K562 (cell line): ENCODE results near the gene CD6. TPM values are rescaled to one million over a fixed set of nuclear protein-coding genes. Genes with fewer than 3 reads are reported as not detected.

Experiments used
- ATAC-seq: fragments of 200-7000 bp; cut with Tn5 transposase; 3 replicates; pipeline ENCODE4 v1.9.1; 2020; ENCODE audit warnings: moderate library complexity
- BruUV-seq: library from RNA; stranded (reverse); fragments of 400-500 nt; replicated peaks from 2 replicates; lab custom pipeline; 2021; lab: Mats Ljungman, UMichigan
- CTCF ChIA-PET: fragments of 300-600 bp; formaldehyde crosslinking; extraction: SDS; loops from one replicate; lab custom pipeline; 2021; ENCODE audit warnings: low intra/inter-chr PET ratio; lab: Yijun Ruan, JAX
- POLR2A ChIA-PET: fragments of 300-600, 350-650 bp; sonication (Branson Sonifier 250); formaldehyde crosslinking; extraction: SDS; loops from one replicate; lab custom pipeline; 2021; ENCODE audit warnings: antibody characterized with exemption, inconsistent platforms; lab: Yijun Ruan, JAX
- DNase-seq, 4 experiments: peaks; one replicate each; pipeline versions ENCODE4 v3.0.0 to v3.0.0-alpha.2; 2011 to 2018; ENCODE audit warnings: low spot score in 3 of 4, mixed read lengths in 3 of 4; ENCODE audit errors: extremely low read depth in 1 of 4
- FAIRE-seq: peaks from 2 replicates; lab custom pipeline; 2011; peaks lifted over from hg19 to GRCh38; lab: Jason Lieb, UNC
- H2AFZ ChIP-seq: 2 replicates; pipeline ENCODE4 v1.6.0; 2011; ENCODE audit warnings: low read depth, low read length, control low read depth, inconsistent platforms
- H3K27ac ChIP-seq: fragments of 200-600 bp; 3 replicates; pipeline ENCODE4 v1.8.0; 2011; ENCODE audit warnings: low read depth, mild to moderate bottlenecking, control low read depth, inconsistent platforms, low read length, moderate library complexity, mixed read lengths; ENCODE audit errors: extremely low read depth
- H3K27me3 ChIP-seq, 2 experiments: fragments of 300-600 bp in 1 of 2; 2 replicates in 1 of 2; 3 replicates in 1 of 2; pipeline versions ENCODE4 v1.6.0 to v1.8.0; 2011; ENCODE audit warnings: inconsistent platforms in 2 of 2, low read length in 2 of 2, mild to moderate bottlenecking in 1 of 2, mixed read lengths in 1 of 2, moderate library complexity in 1 of 2; ENCODE audit not compliant: control insufficient read depth in 2 of 2, insufficient read depth in 2 of 2
- H3K36me3 ChIP-seq: fragments of 300-600 bp; 3 replicates; pipeline ENCODE4 v1.8.0; 2011; ENCODE audit warnings: mild to moderate bottlenecking, low read length, inconsistent platforms; ENCODE audit not compliant: control insufficient read depth, insufficient read depth
- H3K4me1 ChIP-seq, 2 experiments: fragments of 200-600 bp in 1 of 2; replicated peaks in 1 of 2; 2 replicates in 1 of 2; 3 replicates in 1 of 2; pipeline versions ENCODE4 v1.5.1 to v1.8.0; 2011; ENCODE audit warnings: inconsistent platforms in 2 of 2, low read length in 2 of 2, mild to moderate bottlenecking in 1 of 2, mixed read lengths in 1 of 2, moderate library complexity in 1 of 2; ENCODE audit not compliant: control insufficient read depth in 2 of 2, insufficient read depth in 2 of 2
- H3K4me2 ChIP-seq: 2 replicates; pipeline ENCODE4 v1.6.1; 2011; ENCODE audit warnings: low read length, control low read depth, inconsistent platforms, mixed read lengths; ENCODE audit not compliant: insufficient read depth
- H3K4me3 ChIP-seq: fragments of 200-600 bp; sonication (generic), shearing (Covaris generic); 2 replicates; pipeline ENCODE4 v1.5.1; 2016; ENCODE audit warnings: control low read depth, inconsistent platforms
- H3K79me2 ChIP-seq: fragments of 200-600 bp; 3 replicates; pipeline ENCODE4 v1.8.0; 2011; ENCODE audit warnings: low read length, inconsistent platforms; ENCODE audit not compliant: control insufficient read depth, insufficient read depth
- H3K9ac ChIP-seq, 2 experiments: 2 replicates each; pipeline versions ENCODE4 v1.6.0 to v1.6.1; 2011; ENCODE audit warnings: low read depth in 2 of 2, low read length in 2 of 2, control low read depth in 1 of 2, inconsistent platforms in 1 of 2, mild to moderate bottlenecking in 1 of 2, mixed read lengths in 1 of 2; ENCODE audit not compliant: insufficient read depth in 1 of 2
- H3K9me1 ChIP-seq: one replicate; pipeline ENCODE4 v1.6.0; 2011; ENCODE audit warnings: inconsistent platforms, mild to moderate bottlenecking, low read length, moderate library complexity; ENCODE audit not compliant: control insufficient read depth, insufficient read depth
- H3K9me3 ChIP-seq: replicated peaks from 2 replicates; pipeline ENCODE4 v1.5.1; 2011; ENCODE audit warnings: low read depth, low read length, inconsistent platforms; ENCODE audit not compliant: control insufficient read depth, insufficient read depth
- H4K20me1 ChIP-seq: replicated peaks from 2 replicates; pipeline ENCODE4 v1.6.1; 2011; ENCODE audit warnings: low read length, inconsistent platforms, mixed read lengths; ENCODE audit not compliant: control insufficient read depth, insufficient read depth
- ARNT ChIP-seq, 2 experiments: fragments of 450-650 bp; IDR thresholded peaks; 2 replicates each; pipeline ENCODE4 v1.6.1; 2016; ENCODE audit warnings: mild to moderate bottlenecking in 1 of 2
- FOXK2 ChIP-seq, 2 experiments: fragments of 450-650 bp; IDR thresholded peaks in 1 of 2; conservative IDR thresholded peaks in 1 of 2; 2 replicates each; pipeline ENCODE4 v1.6.1; 2016; ENCODE audit warnings: low read depth in 2 of 2, mild to moderate bottlenecking in 1 of 2
- HDGF ChIP-seq: fragments of 450-650 bp; IDR thresholded peaks from 2 replicates; pipeline ENCODE4 v1.6.1; 2016
- HMG20B ChIP-seq: fragments of 250-450 bp; sonication (Bioruptor Pico); IDR thresholded peaks from 2 replicates; pipeline ENCODE4 v1.5.0; 2021; ENCODE audit warnings: mild to moderate bottlenecking
- ILF3 ChIP-seq: fragments of 450-650 bp; IDR thresholded peaks from 2 replicates; pipeline ENCODE4 v1.6.1; 2018; ENCODE audit warnings: antibody characterized with exemption, mild to moderate bottlenecking, moderate library complexity, borderline replicate concordance
- MTA2 ChIP-seq: fragments of 450-650 bp; IDR thresholded peaks from 2 replicates; pipeline ENCODE4 v1.6.1; 2016; ENCODE audit warnings: low read depth
- MYC ChIP-seq, 2 experiments: fragments of 250-450 bp in 1 of 2; sonication (Bioruptor Pico) in 1 of 2; IDR thresholded peaks; 2 replicates each; pipeline versions ENCODE4 v1.5.1 to v1.6.1; 2012 to 2021; ENCODE audit warnings: low read depth in 2 of 2, borderline replicate concordance in 1 of 2, improper control_type of control experiment in 1 of 2, low read length in 1 of 2, mild to moderate bottlenecking in 1 of 2, moderate library complexity in 1 of 2
- PHF21A ChIP-seq: fragments of 450-650 bp; IDR thresholded peaks from 2 replicates; pipeline ENCODE4 v1.6.1; 2017; ENCODE audit warnings: low read depth, borderline replicate concordance
- PYGO2 ChIP-seq: fragments of 450-650 bp; IDR thresholded peaks from 2 replicates; pipeline ENCODE4 v1.6.1; 2016; ENCODE audit warnings: mild to moderate bottlenecking, missing genetic modification characterization, moderate library complexity, missing compliant biosample characterization
- SMC3 ChIP-seq: conservative IDR thresholded peaks from 2 replicates; pipeline ENCODE4 v1.6.1; 2011; ENCODE audit warnings: low read depth, low read length, improper control_type of control experiment; ENCODE audit not compliant: insufficient read depth
- SP2 ChIP-seq: IDR thresholded peaks from 2 replicates; pipeline ENCODE4 v1.6.1; 2011; ENCODE audit warnings: mild to moderate bottlenecking, low read depth, low read length, moderate library complexity; ENCODE audit not compliant: poor library complexity, severe bottlenecking; ENCODE audit errors: extremely low read depth
- TEAD4 ChIP-seq, 2 experiments: sonication (generic) in 1 of 2; formaldehyde crosslinking in 1 of 2; IDR thresholded peaks; 2 replicates each; pipeline versions ENCODE4 v1.6.1 to v1.8.0; 2012 to 2022; ENCODE audit warnings: borderline replicate concordance in 1 of 2, inconsistent platforms in 1 of 2, low read length in 1 of 2, mild to moderate bottlenecking in 1 of 2, missing genetic modification reagents in 1 of 2
- YY1 ChIP-seq, 3 experiments: IDR thresholded peaks; 2 replicates each; pipeline ENCODE4 v1.6.1; 2011; ENCODE audit warnings: low read length in 2 of 3, mild to moderate bottlenecking in 2 of 3, moderate library complexity in 2 of 3, borderline replicate concordance in 1 of 3, control low read depth in 1 of 3, low read depth in 1 of 3; ENCODE audit not compliant: insufficient read depth in 3 of 3, insufficient replicate concordance in 2 of 3, control insufficient read depth in 1 of 3, insufficient read length in 1 of 3; ENCODE audit errors: extremely low read depth in 1 of 3
- ZNF23 ChIP-seq: fragments of 250-450 bp; sonication (Bioruptor Pico); IDR thresholded peaks from 2 replicates; pipeline ENCODE4 v1.4.0; 2020; ENCODE audit warnings: mild to moderate bottlenecking
- ZNF431 ChIP-seq: sonication (generic); formaldehyde crosslinking; IDR thresholded peaks from 2 replicates; pipeline ENCODE4 v1.8.0; 2022; ENCODE audit warnings: mild to moderate bottlenecking, missing genetic modification reagents
- WGBS: fragments of 100-300 bp; shearing (Covaris generic); methylation state at CpG from one replicate; pipeline ENCODE4 v1.1.6; 2016; ENCODE audit warnings: low coverage, mixed read lengths; ENCODE audit not compliant: insufficient coverage; ENCODE audit errors: missing lambda C conversion rate; 5-methylcytosine and 5-hydroxymethylcytosine counted together
- in situ Hi-C: fragments of 300-500 bp; cut with MboI; formaldehyde crosslinking; loops from 4 replicates; pipeline ENCODE4 v1.15.0; 2018; ENCODE audit warnings: inconsistent platforms, mixed read lengths
- intact Hi-C: fragments of 100-400 bp; cut with micrococcal nuclease; formaldehyde crosslinking; loops from 2 replicates; pipeline ENCODE4 v1.14.2; 2022
- polyA plus RNA-seq, 8 experiments: library from polyadenylated mRNA; depleted of rRNA in 4 of 8; stranded (reverse) in 5 of 8; unstranded in 3 of 8; fragments of >200 nt; fragmentation: Nextera tagmentation in 2 of 8; fragmentation: Illumina TruSeq in 1 of 8; extraction: Ambion mirVana in 2 of 8; extraction: Trizol in 1 of 8; gene quantifications; 2 replicates each; pipeline versions ENCODE4 v1.2.1 to v1.2.3, GENCODE V29; 2011 to 2014; ENCODE audit warnings: inconsistent platforms in 1 of 8, missing spikeins in 1 of 8
- total RNA-seq, 7 experiments: library from RNA; depleted of rRNA in 6 of 7; stranded (reverse); fragments of >200 nt in 6 of 7; fragmentation: Illumina TruSeq in 2 of 7; extraction: Trizol in 2 of 7; gene quantifications; 2 replicates each; pipeline versions ENCODE4 v1.2.1 to v1.2.3, GENCODE V29; 2011 to 2021; ENCODE audit warnings: low replicate concordance in 1 of 7
- TF ChIP-seq, protein P1 (sequence below): fragments of 450-650 bp; formaldehyde crosslinking; IDR thresholded peaks from 2 replicates; pipeline ENCODE4 v1.4.0; 2022; ENCODE audit warnings: missing genetic modification characterization

The CD6 gene
- total and polyA plus RNA-seq, 9 of the 15 experiments (the other 6 are each of a cell fraction or from before 2014, with no cell fraction given) = 0.84 TPM; not detected in 8

DNA sequence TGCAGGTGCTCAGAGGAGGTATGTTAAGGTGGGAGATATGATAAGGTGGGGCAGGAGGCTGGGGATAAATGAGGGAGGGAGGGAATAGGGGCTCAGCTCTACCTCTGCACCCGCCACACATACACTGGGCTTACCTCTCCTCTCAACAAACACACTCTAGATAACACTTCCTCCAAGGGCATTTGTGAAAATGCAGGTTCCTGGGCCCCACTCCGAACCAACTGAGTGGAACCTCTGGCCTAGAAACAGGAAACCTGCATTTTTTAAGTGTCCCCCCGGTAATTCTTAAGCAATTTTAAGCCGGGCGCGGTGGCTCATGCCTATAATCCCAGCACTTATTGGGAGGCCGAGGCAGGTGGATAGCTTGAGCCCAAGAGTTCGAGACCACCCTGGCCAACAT, 84.3 kb downstream of the CD6 start:
- H3K36me3 ChIP-seq = no peaks in the 10 kb centered on the region
- H3K9me3 ChIP-seq = no peaks in the 10 kb centered on the region
- no peak overlapping the region for H3K9ac ChIP-seq
- no peak overlapping the region for H2AFZ ChIP-seq
- ChIA-PET CTCF (no interaction called here), POLR2A (interaction anchor here (0.6 to 1.0 kb wide), 4 partner anchors 9 to 36 kb away, joined by 3 to 4 read pairs (median 4); no protein-coding TSS in a partner anchor)
- no peak overlapping the region for H3K4me3 ChIP-seq
- no TSS peak for BruUV-seq
- in situ Hi-C loops (no loop called here), intact Hi-C loops (no loop called here)
- WGBS = 2% methylated on average over 8 of the region's 8 CpGs
- FAIRE-seq (no peak), ATAC-seq (no peak), DNase-seq (no peak)
- H3K27me3 ChIP-seq = peaks cover 44 to 75% of the 10 kb centered on the region in 2 experiments
- no peaks in the 10 kb centered on the region for H4K20me1 ChIP-seq
- TF ChIP-seq MYC (IDR thresholded peaks at IDR 0.05; ENCODE audit: low read depth, low read length) (no peak), MYC (CRISPR knock-in tag; IDR thresholded peaks at IDR 0.05; ENCODE audit: borderline replicate concordance, low read depth) (no peak), ARNT (IDR thresholded peaks at IDR 0.05) (no peak), PHF21A (no peak), SMC3 (no peak), FOXK2 (conservative IDR thresholded peaks at IDR 0.05 in 1 of 2, IDR thresholded peaks at IDR 0.05 in 1 of 2; ENCODE audit: low read depth in 2 of 2) (no peak), ILF3 (no peak), HMG20B (CRISPR knock-in tag) (no peak), ZNF23 (CRISPR knock-in tag) (no peak), PYGO2 (tag) (no peak), ZNF431 (CRISPR knock-in tag) (no peak), SP2 (no peak), HDGF (no peak), YY1 (IDR thresholded peaks at IDR 0.05; ENCODE audit: borderline replicate concordance in 1 of 3, control insufficient read depth in 1 of 3, extremely low read depth in 1 of 3, insufficient read depth in 3 of 3, insufficient read length in 1 of 3, insufficient replicate concordance in 2 of 3, low read depth in 1 of 3, low read length in 2 of 3) (no peak), TEAD4 (IDR thresholded peaks at IDR 0.05; ENCODE audit: low read length) (no peak), TEAD4 (CRISPR knock-in tag; IDR thresholded peaks at IDR 0.05; ENCODE audit: borderline replicate concordance) (no peak), MTA2 (no peak)
- TF ChIP-seq, protein P1, sequence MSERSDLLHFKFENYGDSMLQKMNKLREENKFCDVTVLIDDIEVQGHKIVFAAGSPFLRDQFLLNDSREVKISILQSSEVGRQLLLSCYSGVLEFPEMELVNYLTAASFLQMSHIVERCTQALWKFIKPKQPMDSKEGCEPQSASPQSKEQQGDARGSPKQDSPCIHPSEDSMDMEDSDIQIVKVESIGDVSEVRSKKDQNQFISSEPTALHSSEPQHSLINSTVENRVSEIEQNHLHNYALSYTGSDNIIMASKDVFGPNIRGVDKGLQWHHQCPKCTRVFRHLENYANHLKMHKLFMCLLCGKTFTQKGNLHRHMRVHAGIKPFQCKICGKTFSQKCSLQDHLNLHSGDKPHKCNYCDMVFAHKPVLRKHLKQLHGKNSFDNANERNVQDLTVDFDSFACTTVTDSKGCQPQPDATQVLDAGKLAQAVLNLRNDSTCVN (CRISPR knock-in tag) = no peak
- no peaks in the 10 kb centered on the region for H3K4me1 ChIP-seq
- no peak overlapping the region for H3K4me2 ChIP-seq
- H3K27ac ChIP-seq = no peak overlapping the region
- H3K79me2 ChIP-seq = no peaks in the 10 kb centered on the region
- H3K9me1 ChIP-seq = no peaks in the 10 kb centered on the region
